ENCODE results near the gene ADAMTS14.

GRCh38 chr10:70751356-70751755 is 79.0 kb downstream of the ADAMTS14 start:
- TF ChIP-seq EZH2phosphoT487 (IDR thresholded peaks at IDR 0.05; ENCODE audit: borderline replicate concordance, low read length), result no peak
- TF ChIP-seq, protein P1, sequence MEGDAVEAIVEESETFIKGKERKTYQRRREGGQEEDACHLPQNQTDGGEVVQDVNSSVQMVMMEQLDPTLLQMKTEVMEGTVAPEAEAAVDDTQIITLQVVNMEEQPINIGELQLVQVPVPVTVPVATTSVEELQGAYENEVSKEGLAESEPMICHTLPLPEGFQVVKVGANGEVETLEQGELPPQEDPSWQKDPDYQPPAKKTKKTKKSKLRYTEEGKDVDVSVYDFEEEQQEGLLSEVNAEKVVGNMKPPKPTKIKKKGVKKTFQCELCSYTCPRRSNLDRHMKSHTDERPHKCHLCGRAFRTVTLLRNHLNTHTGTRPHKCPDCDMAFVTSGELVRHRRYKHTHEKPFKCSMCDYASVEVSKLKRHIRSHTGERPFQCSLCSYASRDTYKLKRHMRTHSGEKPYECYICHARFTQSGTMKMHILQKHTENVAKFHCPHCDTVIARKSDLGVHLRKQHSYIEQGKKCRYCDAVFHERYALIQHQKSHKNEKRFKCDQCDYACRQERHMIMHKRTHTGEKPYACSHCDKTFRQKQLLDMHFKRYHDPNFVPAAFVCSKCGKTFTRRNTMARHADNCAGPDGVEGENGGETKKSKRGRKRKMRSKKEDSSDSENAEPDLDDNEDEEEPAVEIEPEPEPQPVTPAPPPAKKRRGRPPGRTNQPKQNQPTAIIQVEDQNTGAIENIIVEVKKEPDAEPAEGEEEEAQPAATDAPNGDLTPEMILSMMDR (IDR thresholded peaks at IDR 0.05; ENCODE audit: low read depth, low read length, poor library complexity, severe bottlenecking), result no peak

Data from DOHH2 (cell line).